HFF-Myc (cell line): ENCODE data around the gene KANSL3.

Experiments
- DNase-seq: peaks from one replicate; pipeline ENCODE4 v3.0.0-alpha.2; 2011; ENCODE audit warnings: low read depth; ENCODE audit errors: extremely low read depth
- H3K4me3 ChIP-seq: replicated peaks from 2 replicates; pipeline ENCODE4 v1.5.1; 2011; ENCODE audit warnings: low read depth, mild to moderate bottlenecking, control low read depth, low read length
- TF ChIP-seq, protein P1 (sequence below): IDR thresholded peaks from 2 replicates; pipeline ENCODE4 v1.5.1; 2012; ENCODE audit warnings: mild to moderate bottlenecking, low read depth, low read length, control low read depth; ENCODE audit errors: missing control alignments

The KANSL3 gene

DNA sequence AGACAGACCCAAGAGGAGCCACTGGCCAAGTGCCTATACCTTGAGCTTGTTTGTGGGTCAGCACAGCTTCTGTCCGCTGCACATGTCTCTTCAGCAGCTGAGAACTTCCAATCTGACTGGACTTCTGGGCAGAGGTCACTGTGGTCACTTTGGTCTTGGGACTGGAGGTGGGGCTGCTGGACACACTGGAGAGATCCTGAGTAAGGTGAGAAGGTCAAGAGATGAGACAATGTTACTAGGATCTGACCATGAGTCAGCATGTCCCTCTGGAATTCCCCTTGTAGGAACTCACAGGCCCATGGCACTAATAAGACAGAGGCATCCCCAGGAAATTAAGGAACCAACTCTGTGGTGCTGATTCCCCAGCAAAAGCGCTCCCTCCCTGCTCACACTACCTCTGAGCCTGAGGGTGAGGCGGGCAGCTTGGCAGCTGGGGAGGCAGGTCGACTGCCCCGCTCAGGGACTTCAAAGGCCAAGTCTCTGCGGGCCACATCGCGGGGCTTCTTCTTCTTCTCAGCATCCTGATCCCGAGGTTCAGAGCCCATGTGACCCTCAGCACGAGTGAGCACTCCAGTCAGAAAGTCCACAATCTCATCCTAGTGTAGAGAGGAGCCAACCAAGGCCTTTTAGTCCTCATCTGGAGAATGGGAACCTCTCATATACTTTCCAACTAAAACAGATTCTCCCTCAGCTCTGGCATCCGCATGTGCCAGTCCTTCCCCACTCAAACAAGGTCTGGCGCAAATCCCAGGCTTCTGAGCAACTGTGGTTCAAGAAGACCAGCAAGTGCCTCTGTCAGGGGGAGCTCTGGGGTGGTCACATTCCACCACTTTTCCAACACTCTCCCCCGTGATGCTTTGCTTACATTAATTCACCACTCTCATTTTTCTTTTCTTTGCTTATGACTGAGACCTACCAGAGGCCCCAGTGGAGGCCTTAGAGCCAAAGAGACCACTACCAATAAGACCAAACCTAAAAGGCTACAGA, 29.4 kb downstream of the KANSL3 start:
- TF ChIP-seq, protein P1, sequence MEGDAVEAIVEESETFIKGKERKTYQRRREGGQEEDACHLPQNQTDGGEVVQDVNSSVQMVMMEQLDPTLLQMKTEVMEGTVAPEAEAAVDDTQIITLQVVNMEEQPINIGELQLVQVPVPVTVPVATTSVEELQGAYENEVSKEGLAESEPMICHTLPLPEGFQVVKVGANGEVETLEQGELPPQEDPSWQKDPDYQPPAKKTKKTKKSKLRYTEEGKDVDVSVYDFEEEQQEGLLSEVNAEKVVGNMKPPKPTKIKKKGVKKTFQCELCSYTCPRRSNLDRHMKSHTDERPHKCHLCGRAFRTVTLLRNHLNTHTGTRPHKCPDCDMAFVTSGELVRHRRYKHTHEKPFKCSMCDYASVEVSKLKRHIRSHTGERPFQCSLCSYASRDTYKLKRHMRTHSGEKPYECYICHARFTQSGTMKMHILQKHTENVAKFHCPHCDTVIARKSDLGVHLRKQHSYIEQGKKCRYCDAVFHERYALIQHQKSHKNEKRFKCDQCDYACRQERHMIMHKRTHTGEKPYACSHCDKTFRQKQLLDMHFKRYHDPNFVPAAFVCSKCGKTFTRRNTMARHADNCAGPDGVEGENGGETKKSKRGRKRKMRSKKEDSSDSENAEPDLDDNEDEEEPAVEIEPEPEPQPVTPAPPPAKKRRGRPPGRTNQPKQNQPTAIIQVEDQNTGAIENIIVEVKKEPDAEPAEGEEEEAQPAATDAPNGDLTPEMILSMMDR = no peak
- H3K4me3 ChIP-seq = no peak overlapping the region
- DNase-seq = no peak

DNA sequence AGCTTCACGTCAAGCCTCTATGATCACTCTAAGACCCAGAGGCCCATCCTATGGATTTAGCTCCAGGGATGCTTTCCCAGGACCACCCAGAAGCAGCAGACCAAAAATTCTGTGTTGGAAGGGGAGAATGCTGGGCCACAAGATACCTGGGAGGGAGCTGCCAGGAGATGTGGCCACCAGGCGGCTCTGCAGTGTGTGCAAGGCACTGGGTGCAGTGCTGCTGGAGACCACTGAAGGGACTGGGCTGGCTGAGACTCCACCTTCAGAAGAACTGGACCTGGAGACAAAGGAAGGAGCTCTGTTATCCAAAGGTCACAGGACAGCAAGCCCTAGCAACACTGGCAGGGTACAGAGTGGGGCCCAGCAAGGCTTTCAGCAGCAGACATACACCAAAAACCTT, 34.0 kb downstream of the KANSL3 start:
- no peak overlapping the region for H3K4me3 ChIP-seq
- TF ChIP-seq, protein P1 = peak; percentile 12
- DNase-seq = no peak

DNA sequence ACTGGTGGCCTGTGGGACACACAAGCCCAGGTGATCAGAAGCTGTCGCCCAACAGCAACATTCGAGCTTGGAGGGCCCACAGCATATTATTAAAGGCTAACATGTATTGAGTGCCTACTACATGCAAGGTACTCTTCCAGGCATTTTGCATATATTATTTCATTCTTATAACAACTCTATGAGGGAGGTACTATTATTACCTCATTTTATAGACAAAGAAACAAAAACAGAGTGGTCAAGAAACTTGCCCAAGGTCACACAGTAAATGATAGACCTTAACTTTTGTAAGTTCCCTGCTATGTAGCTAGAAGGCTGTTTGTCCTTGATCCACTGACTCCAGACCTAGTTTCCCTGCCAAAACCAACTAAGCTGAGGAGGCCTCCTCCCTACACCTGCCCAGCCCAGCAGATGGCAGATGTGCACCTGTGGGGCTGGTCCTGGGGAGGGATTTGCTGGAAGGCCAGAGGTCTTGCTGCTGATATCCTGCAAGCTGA, 35.7 kb downstream of the KANSL3 start:
- no peak for DNase-seq
- TF ChIP-seq, protein P1 = no peak
- H3K4me3 ChIP-seq = no peak overlapping the region

DNA sequence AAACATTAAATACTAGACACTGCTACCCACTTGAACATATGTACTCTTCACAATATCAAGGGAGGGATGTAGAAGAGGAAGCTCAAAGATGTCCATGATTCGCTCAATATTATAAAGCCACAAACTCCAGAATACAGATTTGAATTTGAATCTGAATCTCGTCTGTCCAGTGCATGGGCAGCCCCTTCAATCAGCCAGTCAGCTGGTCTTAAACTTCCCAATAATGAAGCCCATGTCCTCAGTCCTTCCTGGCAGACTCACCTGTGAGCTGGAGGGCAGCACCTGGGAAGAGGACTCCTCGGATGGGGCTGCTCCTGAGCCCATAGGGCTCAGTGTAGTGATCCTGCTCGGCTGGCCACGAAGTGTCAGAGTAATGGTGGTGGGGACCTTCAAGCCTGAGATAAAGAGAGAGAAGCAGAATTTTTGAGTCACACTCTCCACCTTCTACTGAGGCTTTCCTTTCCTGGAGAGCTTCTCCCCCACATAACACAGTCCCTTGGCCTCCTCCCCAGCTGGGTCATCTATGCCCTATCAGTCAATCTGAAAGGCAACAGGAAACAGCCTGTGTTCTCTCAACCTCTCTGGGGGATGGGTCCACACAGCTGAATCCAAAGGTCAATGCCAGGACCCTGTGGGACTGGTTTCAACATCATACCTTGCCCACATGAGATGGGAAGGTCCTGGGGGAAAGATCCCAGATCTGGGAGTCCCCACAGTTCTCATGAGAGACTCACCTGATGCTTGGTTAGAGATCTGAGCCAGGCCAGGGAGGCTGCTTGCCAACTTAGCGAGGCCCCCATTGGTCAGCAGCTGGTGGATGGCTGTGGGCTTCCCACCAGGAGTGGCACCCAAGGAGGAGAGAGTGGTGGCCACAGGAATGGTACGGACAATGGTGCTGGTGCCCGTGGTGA, 36.5 kb downstream of the KANSL3 start:
- no peak overlapping the region for H3K4me3 ChIP-seq
- TF ChIP-seq, protein P1 = no peak
- DNase-seq = no peak

DNA sequence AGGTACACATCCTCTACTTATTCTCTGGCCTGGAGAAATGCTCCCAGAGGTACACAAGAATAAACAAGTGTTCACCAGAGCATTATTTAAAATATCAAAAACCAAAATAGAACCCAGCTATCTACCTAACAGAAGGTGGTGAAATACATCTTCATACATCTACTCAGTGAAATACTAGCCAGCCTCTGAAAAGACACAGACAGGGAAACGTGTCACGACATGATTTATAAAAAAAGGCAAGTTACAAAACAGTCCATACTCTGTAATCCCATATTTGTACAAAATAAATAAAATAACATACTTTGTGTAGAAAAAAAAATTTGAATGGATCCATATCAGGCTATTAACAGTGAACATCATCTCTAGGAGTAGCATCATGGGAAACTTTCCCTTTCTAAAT, 38.2 kb downstream of the KANSL3 start:
- no peak for DNase-seq
- TF ChIP-seq, protein P1 = no peak
- no peak overlapping the region for H3K4me3 ChIP-seq

DNA sequence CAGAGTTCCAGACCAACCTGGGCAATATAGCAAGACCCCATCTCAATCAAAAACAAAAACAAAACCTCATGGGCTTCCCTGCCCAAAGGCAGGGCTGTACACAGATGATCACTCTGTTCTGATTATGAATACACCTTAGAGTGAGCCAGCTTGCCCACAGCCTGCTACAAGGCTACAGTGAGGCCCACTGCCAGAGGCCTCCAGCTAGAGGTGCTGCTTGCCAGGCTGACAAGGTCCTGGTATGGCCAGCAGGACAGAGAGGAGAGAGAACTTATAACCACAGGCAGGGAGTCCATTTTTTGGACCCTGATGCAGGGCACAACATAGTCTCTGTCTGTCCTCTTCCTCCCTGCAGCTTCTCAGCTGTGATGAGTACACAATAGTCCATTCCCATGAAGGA, 41.5 kb downstream of the KANSL3 start:
- H3K4me3 ChIP-seq = no peak overlapping the region
- TF ChIP-seq, protein P1 = no peak
- no peak for DNase-seq
